Endothelial cell of umbilical vein (primary cell): ENCODE data around the gene ZBTB18. TPM values are rescaled to one million over a fixed set of nuclear protein-coding genes. Genes with fewer than 3 reads are reported as not detected.

Experiments used
- BruUV-seq: library from RNA; stranded (reverse); fragments of 400-500 nt; replicated peaks from 2 replicates; lab custom pipeline; 2021; lab: Mats Ljungman, UMichigan
- CTCF ChIA-PET: fragments of 300-600, 350-600 bp; sonication (Branson Sonifier 250); formaldehyde crosslinking; loops from one replicate; lab custom pipeline; 2021; ENCODE audit warnings: antibody characterized with exemption, inconsistent platforms; lab: Charles Lee
- POLR2A ChIA-PET: fragments of 300-600, 350-600 bp; sonication (Branson Sonifier 250); formaldehyde crosslinking; loops from one replicate; lab custom pipeline; 2021; ENCODE audit warnings: antibody characterized with exemption, inconsistent platforms; lab: Charles Lee
- DNase-seq: peaks from one replicate; pipeline ENCODE4 v3.0.0-alpha.2; 2011; ENCODE audit warnings: low read depth, low spot score
- FAIRE-seq: peaks from 2 replicates; lab custom pipeline; 2011; peaks lifted over from hg19 to GRCh38; lab: Jason Lieb, UNC
- H2AFZ ChIP-seq: 2 replicates; pipeline ENCODE4 v1.6.0; 2012; ENCODE audit warnings: low read depth, low read length, control low read depth, inconsistent platforms
- H3K27ac ChIP-seq: 2 replicates; pipeline ENCODE4 v1.5.1; 2011; ENCODE audit warnings: low read depth, mild to moderate bottlenecking, control low read depth, low read length, moderate library complexity; ENCODE audit not compliant: insufficient read depth
- H3K27me3 ChIP-seq, 2 experiments: 2 replicates each; pipeline versions ENCODE4 v1.6.0 to v1.6.1; 2011; ENCODE audit warnings: low read length in 2 of 2, mixed read lengths in 1 of 2; ENCODE audit not compliant: control insufficient read depth in 2 of 2, insufficient read depth in 2 of 2
- H3K36me3 ChIP-seq, 2 experiments: 2 replicates in 1 of 2; 3 replicates in 1 of 2; pipeline ENCODE4 v1.5.1; 2011; ENCODE audit warnings: low read length in 2 of 2, mild to moderate bottlenecking in 1 of 2, moderate library complexity in 1 of 2; ENCODE audit not compliant: control insufficient read depth in 2 of 2, insufficient read depth in 2 of 2; ENCODE audit errors: extremely low read depth in 1 of 2
- H3K4me1 ChIP-seq: 3 replicates; pipeline ENCODE4 v1.5.1; 2011; ENCODE audit warnings: mild to moderate bottlenecking, low read length; ENCODE audit not compliant: control insufficient read depth, insufficient read depth; ENCODE audit errors: extremely low read depth
- H3K4me2 ChIP-seq: 2 replicates; pipeline ENCODE4 v1.6.1; 2011; ENCODE audit warnings: low read length, control low read depth, mixed read lengths; ENCODE audit not compliant: insufficient read depth
- H3K4me3 ChIP-seq, 3 experiments: fragments of 200-600 bp in 1 of 3; sonication (generic), shearing (Covaris generic) in 1 of 3; replicated peaks in 1 of 3; 2 replicates each; pipeline ENCODE4 v1.5.1; 2011 to 2016; ENCODE audit warnings: control low read depth in 3 of 3, low read length in 3 of 3, mild to moderate bottlenecking in 2 of 3, inconsistent platforms in 1 of 3, low read depth in 1 of 3, moderate library complexity in 1 of 3; ENCODE audit not compliant: insufficient read depth in 1 of 3
- H3K79me2 ChIP-seq: 2 replicates; pipeline ENCODE4 v1.6.0; 2012; ENCODE audit warnings: low read length, inconsistent platforms; ENCODE audit not compliant: control insufficient read depth, insufficient read depth
- H3K9ac ChIP-seq: replicated peaks from 2 replicates; pipeline ENCODE3; 2011; ENCODE audit warnings: low read length, control low read depth; ENCODE audit not compliant: insufficient read depth; ENCODE audit errors: extremely low read depth
- H3K9me1 ChIP-seq: replicated peaks from 3 replicates; pipeline ENCODE4 v1.6.0; 2011; ENCODE audit warnings: mild to moderate bottlenecking, low read length; ENCODE audit not compliant: control insufficient read depth, insufficient read depth; ENCODE audit errors: extremely low read depth
- H3K9me3 ChIP-seq: replicated peaks from 2 replicates; pipeline ENCODE4 v1.5.1; 2012; ENCODE audit warnings: low read length, inconsistent platforms; ENCODE audit not compliant: control insufficient read depth, insufficient read depth
- H4K20me1 ChIP-seq: replicated peaks from 2 replicates; pipeline ENCODE3; 2011; ENCODE audit warnings: mild to moderate bottlenecking, low read length; ENCODE audit not compliant: control insufficient read depth, insufficient read depth; ENCODE audit errors: extremely low read depth
- EZH2 ChIP-seq: IDR thresholded peaks from 2 replicates; pipeline ENCODE4 v1.6.1; 2012; ENCODE audit warnings: borderline replicate concordance, low read depth, mild to moderate bottlenecking, moderate library complexity, low read length, inconsistent platforms; ENCODE audit not compliant: severe bottlenecking
- FOS ChIP-seq: IDR thresholded peaks from 2 replicates; pipeline ENCODE4 v1.6.1; 2011; ENCODE audit warnings: mild to moderate bottlenecking, low read length, moderate library complexity, borderline replicate concordance; ENCODE audit not compliant: insufficient read depth
- GATA2 ChIP-seq: IDR thresholded peaks from 2 replicates; pipeline ENCODE4 v1.7.0; 2011; ENCODE audit warnings: low read depth, mild to moderate bottlenecking, moderate library complexity, mixed read lengths, low read length; ENCODE audit not compliant: insufficient read length, insufficient read depth
- JUN ChIP-seq: IDR thresholded peaks from 2 replicates; pipeline ENCODE4 v1.6.1; 2011; ENCODE audit warnings: borderline replicate concordance, low read depth; ENCODE audit not compliant: insufficient read length, insufficient read depth
- MAX ChIP-seq: IDR thresholded peaks from 2 replicates; pipeline ENCODE4 v1.6.1; 2011; ENCODE audit not compliant: insufficient read depth, insufficient read length
- MYC ChIP-seq: IDR thresholded peaks from one replicate; pipeline ENCODE4 v1.6.1; 2011; ENCODE audit warnings: mild to moderate bottlenecking, low read depth, low read length
- POLR2A ChIP-seq: IDR thresholded peaks from 2 replicates; pipeline ENCODE4 v1.6.1; 2012; ENCODE audit warnings: low read depth, mild to moderate bottlenecking, control low read depth, low read length
- POLR2AphosphoS5 ChIP-seq: IDR thresholded peaks from 2 replicates; pipeline ENCODE4 v1.6.1; 2012; ENCODE audit warnings: low read depth, mild to moderate bottlenecking, control low read depth, low read length, moderate library complexity; ENCODE audit not compliant: insufficient read depth
- dilution Hi-C: fragments of 300-500 bp; cut with MboI; formaldehyde crosslinking; loops from one replicate; pipeline ENCODE4 v1.15.0; 2019; ENCODE audit warnings: low sequenced_read_pairs; ENCODE audit not compliant: extremely low pct_ligation_motif_present
- intact Hi-C: fragments of 100-400 bp; cut with micrococcal nuclease; formaldehyde crosslinking; loops from one replicate; pipeline ENCODE4 v1.10.0; 2022
- polyA plus RNA-seq, 4 experiments: library from polyadenylated mRNA; depleted of rRNA in 3 of 4; stranded (reverse) in 3 of 4; unstranded in 1 of 4; fragments of >200 nt; gene quantifications; 2 replicates each; pipeline versions ENCODE4 v1.2.1 to v1.2.3, GENCODE V29; 2011 to 2012; ENCODE audit warnings: missing spikeins in 1 of 4
- total RNA-seq: library from RNA; stranded (reverse); gene quantifications from 2 replicates; pipeline ENCODE4 v1.2.3, GENCODE V29; 2021
- TF ChIP-seq, protein P1 (sequence below), 2 donors: IDR thresholded peaks; 1 replicate in 1 of 2; 2 replicates in 1 of 2; pipeline ENCODE4 v1.5.1; 2011; ENCODE audit warnings: low read length in 2 of 2, mild to moderate bottlenecking in 2 of 2, moderate library complexity in 2 of 2, control low read depth in 1 of 2, inconsistent platforms in 1 of 2, low read depth in 1 of 2; ENCODE audit not compliant: insufficient read depth in 1 of 2; ENCODE audit errors: extremely low read depth in 1 of 2

Gene ZBTB18
- total and polyA plus RNA-seq, 2 donors (not counting 3 experiments of a cell fraction or from before 2014, with no cell fraction given) = 15.5 to 21.1 TPM

DNA sequence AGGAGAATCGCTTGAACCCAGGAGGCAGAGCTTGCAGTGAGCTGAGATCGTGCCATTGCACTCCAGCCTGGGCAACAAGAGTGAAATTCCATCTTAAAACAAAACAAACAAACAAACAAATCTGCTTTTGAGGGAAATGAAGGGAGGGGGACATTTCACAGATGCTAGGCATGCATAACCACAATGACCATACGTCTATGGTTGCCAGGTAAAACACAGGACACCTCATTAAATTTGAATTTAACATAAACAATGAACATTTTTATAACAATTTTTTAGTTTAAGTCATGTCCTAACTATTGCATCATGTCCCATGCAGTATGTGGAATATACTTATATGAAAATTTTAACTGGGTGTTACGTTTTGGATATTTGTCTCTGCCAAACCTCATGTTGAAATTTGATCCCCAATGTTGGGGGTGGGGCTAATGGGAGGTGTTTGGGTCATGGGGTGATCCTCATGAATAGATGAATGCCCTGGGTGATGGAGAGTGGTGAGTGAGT lies 31.0 kb upstream of the ZBTB18 start:
- no peak overlapping the region for H3K4me3 ChIP-seq
- no peaks in the 10 kb centered on the region for H3K4me1 ChIP-seq
- H3K27ac ChIP-seq = no peak overlapping the region
- no peaks in the 10 kb centered on the region for H3K9me1 ChIP-seq
- H3K4me2 ChIP-seq = no peak overlapping the region
- CTCF ChIA-PET = no interaction called here
- H3K79me2 ChIP-seq = no peaks in the 10 kb centered on the region
- no peak overlapping the region for H2AFZ ChIP-seq
- H3K27me3 ChIP-seq = peaks cover 0 to 2% of the 10 kb centered on the region in 2 experiments
- H3K9me3 ChIP-seq = no peaks in the 10 kb centered on the region
- intact Hi-C loops = no loop called here
- dilution Hi-C loops = no loop called here
- POLR2A ChIA-PET = no interaction called here
- DNase-seq (no peak), FAIRE-seq (no peak)
- no peak for TF ChIP-seq GATA2
- BruUV-seq = no TSS peak
- no peak overlapping the region for H3K9ac ChIP-seq
- no peaks in the 10 kb centered on the region for H4K20me1 ChIP-seq
- no peaks in the 10 kb centered on the region for H3K36me3 ChIP-seq

DNA sequence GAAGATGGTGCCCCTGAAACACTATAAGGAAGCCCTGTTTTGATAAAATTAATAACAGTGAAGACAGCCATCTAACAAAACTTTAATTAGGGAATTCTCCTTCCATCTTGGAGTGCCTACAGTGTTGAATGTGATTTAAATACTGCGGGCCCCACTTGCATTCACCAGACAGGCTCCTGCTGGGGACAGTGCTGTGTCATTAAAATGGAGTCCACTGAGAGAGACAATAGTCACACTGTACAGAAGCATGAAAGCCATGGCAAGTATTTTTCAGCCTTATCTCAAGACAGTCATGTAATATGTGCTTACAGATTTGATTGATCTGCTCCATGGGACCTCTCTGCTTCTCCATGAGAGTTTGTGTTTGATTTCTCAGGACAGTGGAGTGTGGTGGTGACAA lies 29.7 kb upstream of the ZBTB18 start:
- BruUV-seq = no TSS peak
- no peak for FAIRE-seq
- no peaks in the 10 kb centered on the region for H3K9me1 ChIP-seq
- no peaks in the 10 kb centered on the region for H3K36me3 ChIP-seq
- peaks cover 0 to 2% of the 10 kb centered on the region in 2 experiments for H3K27me3 ChIP-seq
- no peak overlapping the region for H3K4me3 ChIP-seq
- no peaks in the 10 kb centered on the region for H4K20me1 ChIP-seq
- no peak overlapping the region for H2AFZ ChIP-seq
- CTCF ChIA-PET = no interaction called here
- no peak overlapping the region for H3K9ac ChIP-seq
- intact Hi-C loops (no loop called here), dilution Hi-C loops (no loop called here)
- POLR2A ChIA-PET = no interaction called here
- H3K4me1 ChIP-seq = no peaks in the 10 kb centered on the region
- H3K27ac ChIP-seq = no peak overlapping the region
- TF ChIP-seq, protein P1, sequence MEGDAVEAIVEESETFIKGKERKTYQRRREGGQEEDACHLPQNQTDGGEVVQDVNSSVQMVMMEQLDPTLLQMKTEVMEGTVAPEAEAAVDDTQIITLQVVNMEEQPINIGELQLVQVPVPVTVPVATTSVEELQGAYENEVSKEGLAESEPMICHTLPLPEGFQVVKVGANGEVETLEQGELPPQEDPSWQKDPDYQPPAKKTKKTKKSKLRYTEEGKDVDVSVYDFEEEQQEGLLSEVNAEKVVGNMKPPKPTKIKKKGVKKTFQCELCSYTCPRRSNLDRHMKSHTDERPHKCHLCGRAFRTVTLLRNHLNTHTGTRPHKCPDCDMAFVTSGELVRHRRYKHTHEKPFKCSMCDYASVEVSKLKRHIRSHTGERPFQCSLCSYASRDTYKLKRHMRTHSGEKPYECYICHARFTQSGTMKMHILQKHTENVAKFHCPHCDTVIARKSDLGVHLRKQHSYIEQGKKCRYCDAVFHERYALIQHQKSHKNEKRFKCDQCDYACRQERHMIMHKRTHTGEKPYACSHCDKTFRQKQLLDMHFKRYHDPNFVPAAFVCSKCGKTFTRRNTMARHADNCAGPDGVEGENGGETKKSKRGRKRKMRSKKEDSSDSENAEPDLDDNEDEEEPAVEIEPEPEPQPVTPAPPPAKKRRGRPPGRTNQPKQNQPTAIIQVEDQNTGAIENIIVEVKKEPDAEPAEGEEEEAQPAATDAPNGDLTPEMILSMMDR (IDR thresholded peaks at IDR 0.05; ENCODE audit: extremely low read depth in 1 of 2, insufficient read depth in 1 of 2, low read depth in 1 of 2, low read length in 2 of 2) = no peak
- TF ChIP-seq MYC (no peak), EZH2 (no peak), GATA2 (no peak), POLR2AphosphoS5 (no peak), MAX (no peak), JUN (no peak), POLR2A (no peak), FOS (no peak)
- H3K9me3 ChIP-seq = no peaks in the 10 kb centered on the region
- H3K79me2 ChIP-seq = no peaks in the 10 kb centered on the region
- no peak for DNase-seq
- no peak overlapping the region for H3K4me2 ChIP-seq
